ENCODE measurements around the gene HDAC10.

HDAC10 gene

DNA sequence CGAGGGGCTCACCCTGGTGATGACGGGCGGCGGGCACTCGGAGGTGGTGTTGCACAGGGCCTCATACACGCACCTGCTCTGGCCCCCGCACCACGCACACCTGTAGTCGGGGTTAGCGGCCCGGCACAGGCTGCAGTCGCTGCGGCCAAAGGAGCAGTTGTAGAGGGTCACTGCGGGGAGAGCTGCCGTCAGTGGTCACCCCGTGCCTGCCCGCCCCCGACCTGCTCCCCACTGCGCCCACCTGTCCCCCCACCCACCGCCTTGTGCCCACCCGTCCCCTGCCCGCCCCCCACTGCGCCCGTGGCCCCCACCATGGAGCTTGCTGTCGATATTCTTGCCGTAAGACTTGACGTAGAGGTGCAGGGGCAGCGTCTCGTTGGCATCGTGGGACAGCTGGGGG is 32.8 kb upstream of the HDAC10 start:
- H3K4me3 ChIP-seq (ENCODE audit: low read depth, low read length): no peak overlapping the region
- no peaks in the 10 kb centered on the region for H3K27me3 ChIP-seq (ENCODE audit: insufficient read depth, low read length)
- H3K4me1 ChIP-seq (ENCODE audit: control insufficient read depth, insufficient read depth, low read length, unreplicated experiment): peaks cover 10% of the 10 kb centered on the region
- peaks cover 6% of the 10 kb centered on the region; the same call in 1 of the 2 replicates for H3K36me3 ChIP-seq (ENCODE audit: insufficient read depth, low read length)
- H2AFZ ChIP-seq (ENCODE audit: low read length, unreplicated experiment): no peak overlapping the region
- peaks cover 5% of the 10 kb centered on the region for H3K79me2 ChIP-seq (ENCODE audit: control insufficient read depth, insufficient read depth, low read length, unreplicated experiment)
- H3K27ac ChIP-seq (ENCODE audit: low read depth, low read length): no peak overlapping the region

DNA sequence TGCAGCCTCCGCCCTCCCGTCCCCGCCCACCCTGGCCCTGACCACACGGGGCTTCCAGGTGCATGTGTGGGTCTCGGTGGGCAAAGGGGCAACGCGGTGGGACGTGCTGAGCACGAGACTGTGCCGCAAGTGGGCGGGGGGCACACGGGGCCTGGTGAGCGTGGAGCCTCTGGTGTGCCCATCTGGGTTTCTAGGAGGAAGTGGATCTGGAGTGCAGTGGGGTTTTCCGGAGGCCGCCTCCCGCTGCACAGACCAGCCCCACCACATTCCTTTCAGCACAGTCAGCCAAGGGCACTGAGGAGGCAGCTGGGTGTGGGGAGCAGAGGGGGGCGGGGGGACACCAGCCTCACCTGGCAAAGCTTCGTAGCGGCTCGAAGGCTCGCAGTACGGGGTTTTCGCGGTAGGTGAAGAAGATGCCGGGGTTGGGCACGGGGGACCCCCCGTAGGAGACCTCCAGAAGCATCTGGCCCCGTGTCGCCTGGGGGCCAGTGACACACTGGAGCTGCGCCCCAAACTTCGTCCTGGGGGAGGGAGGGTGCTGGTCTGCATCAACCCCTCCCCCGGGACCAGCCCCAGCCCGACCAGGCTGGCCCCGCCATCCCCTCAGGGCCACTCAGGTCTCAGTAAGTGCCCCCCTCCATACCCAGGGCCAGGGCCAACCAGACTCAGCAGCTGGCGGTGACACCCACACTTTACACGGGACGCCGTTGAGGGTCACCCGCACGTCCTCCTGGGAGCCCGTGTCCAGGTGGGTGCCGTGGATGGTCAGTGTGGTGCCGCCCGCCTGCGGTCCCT is 31.5 kb upstream of the HDAC10 start:
- no peak overlapping the region for H3K4me3 ChIP-seq (ENCODE audit: low read depth, low read length)
- H3K27me3 ChIP-seq (ENCODE audit: insufficient read depth, low read length): no peaks in the 10 kb centered on the region
- H3K4me1 ChIP-seq (ENCODE audit: control insufficient read depth, insufficient read depth, low read length, unreplicated experiment): peaks cover 10% of the 10 kb centered on the region
- H3K36me3 ChIP-seq (ENCODE audit: insufficient read depth, low read length): peaks cover 6% of the 10 kb centered on the region; the same call in 1 of the 2 replicates
- no peak overlapping the region for H2AFZ ChIP-seq (ENCODE audit: low read length, unreplicated experiment)
- no peaks in the 10 kb centered on the region for H3K79me2 ChIP-seq (ENCODE audit: control insufficient read depth, insufficient read depth, low read length, unreplicated experiment)
- H3K27ac ChIP-seq (ENCODE audit: low read depth, low read length): no peak overlapping the region

DNA sequence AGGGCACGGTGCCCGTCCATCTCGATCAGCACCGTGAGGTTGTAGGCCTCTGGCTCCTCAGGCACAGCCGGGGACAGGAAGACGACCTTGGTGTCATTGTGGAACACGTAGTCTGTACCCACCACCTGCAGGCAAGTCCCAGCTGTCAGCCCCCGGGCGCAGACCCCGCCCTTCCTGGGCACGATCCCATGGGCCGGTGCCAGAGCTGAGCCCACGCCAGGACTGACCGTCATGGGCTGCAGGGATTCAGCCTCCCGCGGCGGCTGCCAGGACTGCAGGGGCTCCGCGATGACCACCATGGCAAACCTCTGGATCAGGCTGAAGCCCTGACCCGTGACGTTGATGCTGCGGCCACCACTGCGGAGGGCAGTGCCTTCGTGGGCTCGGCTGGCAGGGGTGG is 30.9 kb upstream of the HDAC10 start:
- no peak overlapping the region for H2AFZ ChIP-seq (ENCODE audit: low read length, unreplicated experiment)
- H3K27ac ChIP-seq (ENCODE audit: low read depth, low read length): no peak overlapping the region
- no peak overlapping the region for H3K4me3 ChIP-seq (ENCODE audit: low read depth, low read length)
- H3K79me2 ChIP-seq (ENCODE audit: control insufficient read depth, insufficient read depth, low read length, unreplicated experiment): no peaks in the 10 kb centered on the region
- no peaks in the 10 kb centered on the region for H3K27me3 ChIP-seq (ENCODE audit: insufficient read depth, low read length)
- peaks cover 10% of the 10 kb centered on the region for H3K4me1 ChIP-seq (ENCODE audit: control insufficient read depth, insufficient read depth, low read length, unreplicated experiment)
- H3K36me3 ChIP-seq (ENCODE audit: insufficient read depth, low read length): peaks cover 9% of the 10 kb centered on the region; the same call in 1 of the 2 replicates

DNA sequence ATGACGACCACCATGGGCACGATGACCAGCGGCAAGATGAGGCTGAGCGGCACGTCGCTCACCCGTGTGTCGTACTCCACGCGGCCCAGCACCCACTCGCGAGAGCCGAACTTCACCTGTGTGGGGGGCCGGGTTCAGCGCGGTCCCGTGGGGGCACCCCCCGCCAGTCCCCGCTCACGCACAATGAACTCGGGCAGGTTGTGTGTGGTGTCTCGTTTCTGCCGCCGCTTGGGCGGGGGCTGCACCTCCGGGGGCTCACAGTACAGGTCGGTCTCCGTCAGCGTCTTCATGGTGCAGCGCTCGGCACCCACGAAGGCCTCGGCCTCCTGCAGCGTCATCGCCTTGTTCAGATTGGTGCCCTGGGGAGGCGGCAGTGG is 30.3 kb upstream of the HDAC10 start:
- Histone ChIP-seq H3K36me3 (ENCODE audit: insufficient read depth, low read length) (peaks cover 9% of the 10 kb centered on the region; the same call in 1 of the 2 replicates), H3K27ac (ENCODE audit: low read depth, low read length) (no peak overlapping the region), H3K4me1 (ENCODE audit: control insufficient read depth, insufficient read depth, low read length, unreplicated experiment) (peaks cover 10% of the 10 kb centered on the region), H2AFZ (ENCODE audit: low read length, unreplicated experiment) (no peak overlapping the region), H3K27me3 (ENCODE audit: insufficient read depth, low read length) (no peaks in the 10 kb centered on the region), H3K4me3 (ENCODE audit: low read depth, low read length) (no peak overlapping the region), H3K79me2 (ENCODE audit: control insufficient read depth, insufficient read depth, low read length, unreplicated experiment) (no peaks in the 10 kb centered on the region)

DNA sequence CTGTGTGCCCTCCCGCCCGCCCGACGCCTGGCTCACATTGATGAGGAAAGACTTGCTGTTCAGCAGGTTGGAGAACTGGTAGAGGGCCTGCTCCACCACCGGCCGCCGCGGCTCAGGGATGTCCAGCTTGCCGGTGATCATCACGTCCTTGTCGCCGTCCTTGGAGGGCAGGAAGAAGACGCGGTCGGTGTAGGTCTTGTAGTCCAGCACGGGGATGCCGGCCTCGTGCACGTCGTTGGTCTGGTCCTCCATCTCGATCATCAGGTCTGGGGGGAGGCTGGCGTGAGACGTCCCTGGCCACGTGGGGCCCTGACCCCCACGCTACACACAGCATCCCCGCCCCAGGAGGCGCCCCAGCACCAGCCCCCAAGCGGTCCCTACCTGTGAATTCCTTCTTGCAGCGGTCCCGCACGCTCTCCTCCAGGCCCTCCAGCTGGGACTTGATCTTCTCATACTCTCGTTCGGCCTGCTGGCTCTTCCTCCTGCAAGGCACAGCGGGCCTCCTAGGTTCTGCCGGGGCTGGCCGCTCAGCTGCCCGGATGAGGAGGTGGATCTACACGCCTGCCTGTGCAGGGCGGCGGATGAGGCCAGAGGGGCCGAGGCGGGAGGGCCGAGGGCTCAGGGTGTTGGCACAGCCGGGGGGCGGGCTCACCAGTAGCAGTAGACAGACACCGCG is 29.8 kb upstream of the HDAC10 start:
- peaks cover 10% of the 10 kb centered on the region for H3K4me1 ChIP-seq (ENCODE audit: control insufficient read depth, insufficient read depth, low read length, unreplicated experiment)
- H3K79me2 ChIP-seq (ENCODE audit: control insufficient read depth, insufficient read depth, low read length, unreplicated experiment): no peaks in the 10 kb centered on the region
- peaks cover 9% of the 10 kb centered on the region; the same call in 1 of the 2 replicates for H3K36me3 ChIP-seq (ENCODE audit: insufficient read depth, low read length)
- H3K4me3 ChIP-seq (ENCODE audit: low read depth, low read length): no peak overlapping the region
- no peak overlapping the region for H3K27ac ChIP-seq (ENCODE audit: low read depth, low read length)
- H2AFZ ChIP-seq (ENCODE audit: low read length, unreplicated experiment): no peak overlapping the region
- no peaks in the 10 kb centered on the region for H3K27me3 ChIP-seq (ENCODE audit: insufficient read depth, low read length)

- H3K27ac ChIP-seq (ENCODE audit: low read depth, low read length): no peak overlapping the region
- no peak overlapping the region for H3K4me3 ChIP-seq (ENCODE audit: low read depth, low read length)
- H3K4me1 ChIP-seq (ENCODE audit: control insufficient read depth, insufficient read depth, low read length, unreplicated experiment): peaks cover 10% of the 10 kb centered on the region
- H2AFZ ChIP-seq (ENCODE audit: low read length, unreplicated experiment): no peak overlapping the region
- H3K27me3 ChIP-seq (ENCODE audit: insufficient read depth, low read length): no peaks in the 10 kb centered on the region
- no peaks in the 10 kb centered on the region for H3K79me2 ChIP-seq (ENCODE audit: control insufficient read depth, insufficient read depth, low read length, unreplicated experiment)
- H3K36me3 ChIP-seq (ENCODE audit: insufficient read depth, low read length): peaks cover 9% of the 10 kb centered on the region; the same call in 1 of the 2 replicates
Measured at GRCh38 chr22:50280022-50280707, 29.1 kb upstream of the HDAC10 start.

- H3K4me3 ChIP-seq (ENCODE audit: low read depth, low read length): no peak overlapping the region
- H3K4me1 ChIP-seq (ENCODE audit: control insufficient read depth, insufficient read depth, low read length, unreplicated experiment): peaks cover 10% of the 10 kb centered on the region
- H3K27ac ChIP-seq (ENCODE audit: low read depth, low read length): no peak overlapping the region
- H3K79me2 ChIP-seq (ENCODE audit: control insufficient read depth, insufficient read depth, low read length, unreplicated experiment): no peaks in the 10 kb centered on the region
- H3K27me3 ChIP-seq (ENCODE audit: insufficient read depth, low read length): no peaks in the 10 kb centered on the region
- no peak overlapping the region for H2AFZ ChIP-seq (ENCODE audit: low read length, unreplicated experiment)
- peaks cover 9% of the 10 kb centered on the region; the same call in 1 of the 2 replicates for H3K36me3 ChIP-seq (ENCODE audit: insufficient read depth, low read length)
Measured at GRCh38 chr22:50278956-50279619, 28.0 kb upstream of the HDAC10 start.

GRCh38 chr22:50278461-50278860 is 27.4 kb upstream of the HDAC10 start:
- H3K27me3 ChIP-seq (ENCODE audit: insufficient read depth, low read length): no peaks in the 10 kb centered on the region
- peaks cover 9% of the 10 kb centered on the region; the same call in 1 of the 2 replicates for H3K36me3 ChIP-seq (ENCODE audit: insufficient read depth, low read length)
- no peak overlapping the region for H3K27ac ChIP-seq (ENCODE audit: low read depth, low read length)
- H2AFZ ChIP-seq (ENCODE audit: low read length, unreplicated experiment): no peak overlapping the region
- H3K4me3 ChIP-seq (ENCODE audit: low read depth, low read length): no peak overlapping the region
- no peaks in the 10 kb centered on the region for H3K79me2 ChIP-seq (ENCODE audit: control insufficient read depth, insufficient read depth, low read length, unreplicated experiment)
- H3K4me1 ChIP-seq (ENCODE audit: control insufficient read depth, insufficient read depth, low read length, unreplicated experiment): peaks cover 10% of the 10 kb centered on the region

DNA sequence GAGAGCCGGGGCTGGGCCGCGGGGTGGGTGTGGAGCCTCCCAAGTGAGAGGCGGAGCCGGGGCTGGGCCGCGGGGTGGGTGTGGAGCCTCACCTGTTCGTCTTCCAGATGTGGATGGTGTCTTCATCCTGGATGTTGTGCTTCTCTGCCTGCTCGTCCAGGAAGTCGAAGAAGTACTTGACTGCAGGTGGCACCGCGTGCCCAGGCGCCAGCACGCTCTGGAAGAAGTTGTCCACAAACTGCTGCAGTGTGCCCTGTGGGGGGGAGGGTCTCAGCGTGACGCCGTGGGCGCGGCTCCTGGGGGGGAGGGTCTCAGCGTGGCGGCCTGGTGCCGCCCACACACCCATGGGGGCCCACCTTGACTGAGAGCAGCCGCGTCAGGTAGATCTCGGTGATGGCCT is 26.7 kb upstream of the HDAC10 start:
- no peaks in the 10 kb centered on the region for H3K27me3 ChIP-seq (ENCODE audit: insufficient read depth, low read length)
- H2AFZ ChIP-seq (ENCODE audit: low read length, unreplicated experiment): no peak overlapping the region
- peaks cover 9% of the 10 kb centered on the region; the same call in 1 of the 2 replicates for H3K36me3 ChIP-seq (ENCODE audit: insufficient read depth, low read length)
- no peaks in the 10 kb centered on the region for H3K79me2 ChIP-seq (ENCODE audit: control insufficient read depth, insufficient read depth, low read length, unreplicated experiment)
- no peak overlapping the region for H3K27ac ChIP-seq (ENCODE audit: low read depth, low read length)
- H3K4me1 ChIP-seq (ENCODE audit: control insufficient read depth, insufficient read depth, low read length, unreplicated experiment): peaks cover 9% of the 10 kb centered on the region
- H3K4me3 ChIP-seq (ENCODE audit: low read depth, low read length): no peak overlapping the region

DNA sequence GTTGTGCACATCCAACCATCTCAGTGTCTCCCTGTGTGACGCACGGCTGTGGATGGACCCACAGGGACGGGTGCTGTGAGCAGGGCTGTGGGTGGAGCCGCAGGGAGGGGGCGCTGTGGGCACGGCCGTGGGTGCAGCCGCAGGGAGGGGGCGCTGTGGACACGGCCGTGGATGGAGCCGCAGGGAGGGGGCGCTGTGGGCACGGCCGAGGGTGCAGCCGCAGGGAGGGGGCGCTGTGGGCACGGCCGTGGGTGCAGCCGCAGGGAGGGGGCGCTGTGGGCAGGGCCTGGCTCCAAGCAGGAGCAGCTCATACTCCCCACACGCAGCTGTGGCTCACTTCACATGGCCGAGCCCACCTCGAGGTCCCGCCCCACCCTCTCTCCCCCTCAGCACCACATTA is 25.1 kb upstream of the HDAC10 start:
- Histone ChIP-seq H3K36me3 (ENCODE audit: insufficient read depth, low read length) (peaks cover 4% of the 10 kb centered on the region; the same call in 1 of the 2 replicates), H2AFZ (ENCODE audit: low read length, unreplicated experiment) (no peak overlapping the region), H3K4me1 (ENCODE audit: control insufficient read depth, insufficient read depth, low read length, unreplicated experiment) (peaks cover 4% of the 10 kb centered on the region), H3K27me3 (ENCODE audit: insufficient read depth, low read length) (no peaks in the 10 kb centered on the region), H3K4me3 (ENCODE audit: low read depth, low read length) (no peak overlapping the region), H3K27ac (ENCODE audit: low read depth, low read length) (no peak overlapping the region), H3K79me2 (ENCODE audit: control insufficient read depth, insufficient read depth, low read length, unreplicated experiment) (no peaks in the 10 kb centered on the region)

Data from ACC112 (cell line).